Astrocyte of the spinal cord (primary cell): ENCODE data around the gene RLBP1.

Experiments used
- DNase-seq: peaks from one replicate; pipeline ENCODE4 v3.0.0; 2011; ENCODE audit warnings: low read depth, low spot score
- H3K4me3 ChIP-seq: 2 replicates; pipeline ENCODE4 v1.5.1; 2011; ENCODE audit warnings: low read depth, mild to moderate bottlenecking, low read length, moderate library complexity
- CTCF ChIP-seq: IDR thresholded peaks from 2 replicates; pipeline ENCODE4 v1.5.1; 2012; ENCODE audit warnings: low read depth, mild to moderate bottlenecking, low read length, inconsistent platforms
- in situ Hi-C: cut with HindIII; loops from 2 replicates; pipeline ENCODE4 v1.10.0; 2017; ENCODE audit warnings: low sequenced_read_pairs

RLBP1 gene

DNA sequence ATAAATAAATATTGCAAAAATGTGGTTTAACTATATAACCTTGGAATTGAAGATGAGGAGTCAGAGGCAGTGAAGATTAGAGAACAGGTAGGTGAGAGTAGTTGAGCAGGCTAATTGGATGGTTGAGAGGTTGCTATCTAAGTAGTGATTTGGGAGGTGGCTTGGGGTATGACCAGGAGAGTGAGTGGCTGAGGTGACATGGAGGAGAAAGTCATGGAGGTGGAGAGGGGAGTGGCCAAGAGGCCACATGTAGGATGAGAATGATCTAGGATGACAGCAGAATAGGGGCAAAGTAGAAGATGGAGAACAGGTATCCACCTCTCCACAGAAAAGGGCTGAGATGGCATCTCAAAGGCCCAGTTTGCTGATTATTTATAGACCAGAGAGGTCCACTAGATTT is 10.5 kb upstream of the RLBP1 start:
- in situ Hi-C loops: no loop called here
- TF ChIP-seq CTCF: no peak
- H3K4me3 ChIP-seq: no peak overlapping the region
- DNase-seq: no peak

DNA sequence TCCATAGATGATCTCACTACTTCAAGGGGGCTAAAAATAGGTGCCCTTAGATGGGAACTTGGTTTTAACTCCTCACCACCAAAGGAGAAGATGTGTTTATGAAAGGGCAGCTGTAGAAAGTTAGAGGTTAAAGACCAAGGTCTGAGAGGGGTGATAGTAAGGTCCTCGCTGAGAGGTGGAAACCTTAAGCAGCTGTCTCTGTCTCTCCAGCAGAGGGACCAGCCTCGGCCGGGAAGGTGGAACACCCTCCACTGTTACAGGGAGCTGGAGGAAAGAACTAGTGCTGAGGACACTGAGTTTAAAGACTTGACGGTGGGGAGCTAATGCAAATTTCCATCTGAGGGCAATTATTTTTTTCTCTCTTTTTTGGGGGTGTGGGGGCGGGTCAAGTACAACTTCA is 8.9 kb upstream of the RLBP1 start:
- no peak for DNase-seq
- in situ Hi-C loops: no loop called here
- H3K4me3 ChIP-seq: no peak overlapping the region

DNA sequence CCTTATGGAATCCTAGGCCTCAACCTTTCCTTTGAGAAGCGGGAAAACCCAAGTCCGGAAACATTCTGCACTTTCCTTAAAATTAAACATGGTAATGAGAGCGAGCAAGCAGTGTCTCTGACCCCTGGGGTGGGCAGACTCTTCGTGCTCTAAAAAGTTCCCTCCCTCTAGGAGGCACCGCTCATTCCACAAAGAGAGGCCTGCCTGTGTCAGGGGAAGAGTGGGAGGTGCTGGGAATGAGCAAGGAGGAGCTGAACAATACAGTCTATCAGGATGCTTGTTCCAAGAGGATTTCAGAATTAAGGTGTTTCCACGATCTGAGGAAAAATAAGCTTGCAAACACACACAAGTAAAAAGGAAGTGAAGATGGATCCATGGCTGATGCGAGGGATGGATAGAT is 6.0 kb upstream of the RLBP1 start:
- no peak for DNase-seq
- TF ChIP-seq CTCF: no peak
- in situ Hi-C loops: no loop called here
- no peak overlapping the region for H3K4me3 ChIP-seq

More for the DNA sequence above, 8.9 kb upstream of the RLBP1 start:
- TF ChIP-seq CTCF: peak; percentile 19

- in situ Hi-C loops: no loop called here
- H3K4me3 ChIP-seq: no peak overlapping the region
- no peak for DNase-seq
- no peak for TF ChIP-seq CTCF
These were observed 5.2 kb upstream of the RLBP1 start for GRCh38 chr15:89226359-89227221.

- no peak overlapping the region for H3K4me3 ChIP-seq
- in situ Hi-C loops: no loop called here
- no peak for DNase-seq
- TF ChIP-seq CTCF: no peak
These were observed 4.2 kb upstream of the RLBP1 start for GRCh38 chr15:89225588-89225987.

GRCh38 chr15:89218531-89218930 is 2.8 kb downstream of the RLBP1 start:
- no peak for TF ChIP-seq CTCF
- no peak overlapping the region for H3K4me3 ChIP-seq
- in situ Hi-C loops: no loop called here
- DNase-seq: no peak
